NOMO-1 (cell line): Measurements from ENCODE around the gene CAB39.
A peak's percentile ranks its signal among the peaks of the same experiment; 100 is the strongest.

Source experiments
- DNase-seq, 2 experiments: peaks; one replicate each; lab custom pipeline; 2025; ENCODE audit not compliant: unreplicated experiment in 2 of 2; lab: John Stamatoyannopoulos, UW

The CAB39 gene

GRCh38 chr2:230748087-230748486 lies 35.4 kb downstream of the CAB39 start:
- DNase-seq: no peak

GRCh38 chr2:230749111-230749510 lies 36.5 kb downstream of the CAB39 start:
- DNase-seq: no peak

DNA sequence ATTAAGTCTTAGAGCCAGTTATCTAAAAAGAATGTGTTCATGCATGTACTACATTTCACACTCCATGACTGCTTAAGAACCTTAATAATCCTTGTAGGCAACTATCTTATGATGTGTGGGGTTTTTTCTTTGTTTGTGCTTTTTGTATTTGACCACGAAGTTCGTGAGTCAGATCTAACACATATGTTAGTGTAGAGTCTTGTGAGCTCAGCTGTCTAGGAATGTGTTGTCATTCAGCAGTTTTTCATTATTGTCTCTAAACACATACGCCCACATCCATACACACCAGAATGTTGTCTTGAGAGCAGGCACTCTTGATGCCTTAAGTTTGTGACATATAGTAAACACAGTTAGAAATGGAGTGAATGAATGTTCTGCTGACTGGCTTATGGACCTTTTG lies 38.4 kb downstream of the CAB39 start:
- DNase-seq: no peak

- DNase-seq: no peak
Measured at GRCh38 chr2:230754200-230754599, 41.6 kb downstream of the CAB39 start.

- no peak for DNase-seq
Measured at GRCh38 chr2:230757476-230757875, 44.8 kb downstream of the CAB39 start.

GRCh38 chr2:230758566-230759480 lies 46.2 kb downstream of the CAB39 start:
- DNase-seq: peak; percentile 59 to 77

DNA sequence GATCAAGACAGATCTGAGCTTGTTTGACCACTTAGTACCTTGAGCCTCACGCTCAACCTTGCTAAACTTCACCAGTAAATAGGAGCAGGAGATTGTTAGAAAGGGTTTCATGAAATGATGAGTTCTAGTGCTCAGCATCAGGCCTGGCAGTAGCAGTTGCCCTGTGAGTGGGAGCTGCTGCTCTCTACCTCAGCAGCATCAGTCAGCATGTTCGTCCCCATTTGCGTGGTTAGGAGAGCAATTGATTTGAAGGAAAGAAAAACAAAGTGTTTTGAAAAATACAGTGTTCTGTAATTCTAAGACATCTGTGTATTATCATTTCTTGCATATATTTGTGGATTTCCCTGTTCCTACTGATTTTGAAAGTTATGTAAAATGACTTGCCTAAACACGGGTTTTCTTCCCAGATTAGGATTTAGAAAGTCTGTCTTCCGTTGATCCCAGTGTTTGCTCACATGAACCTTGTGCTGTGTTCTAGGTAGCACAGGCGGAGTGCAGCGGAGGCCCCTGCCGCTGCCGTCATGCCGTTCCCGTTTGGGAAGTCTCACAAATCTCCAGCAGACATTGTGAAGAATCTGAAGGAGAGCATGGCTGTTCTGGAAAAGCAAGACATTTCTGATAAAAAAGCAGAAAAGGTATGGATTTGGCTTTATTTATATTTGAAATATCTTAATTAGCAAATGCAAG lies 47.0 kb downstream of the CAB39 start:
- DNase-seq: no peak

GRCh38 chr2:230761704-230762103 lies 49.1 kb downstream of the CAB39 start:
- no peak for DNase-seq

GRCh38 chr2:230762317-230762896 lies 49.8 kb downstream of the CAB39 start:
- no peak for DNase-seq

- no peak for DNase-seq
Measured at GRCh38 chr2:230764346-230764745, 51.7 kb downstream of the CAB39 start.

DNA sequence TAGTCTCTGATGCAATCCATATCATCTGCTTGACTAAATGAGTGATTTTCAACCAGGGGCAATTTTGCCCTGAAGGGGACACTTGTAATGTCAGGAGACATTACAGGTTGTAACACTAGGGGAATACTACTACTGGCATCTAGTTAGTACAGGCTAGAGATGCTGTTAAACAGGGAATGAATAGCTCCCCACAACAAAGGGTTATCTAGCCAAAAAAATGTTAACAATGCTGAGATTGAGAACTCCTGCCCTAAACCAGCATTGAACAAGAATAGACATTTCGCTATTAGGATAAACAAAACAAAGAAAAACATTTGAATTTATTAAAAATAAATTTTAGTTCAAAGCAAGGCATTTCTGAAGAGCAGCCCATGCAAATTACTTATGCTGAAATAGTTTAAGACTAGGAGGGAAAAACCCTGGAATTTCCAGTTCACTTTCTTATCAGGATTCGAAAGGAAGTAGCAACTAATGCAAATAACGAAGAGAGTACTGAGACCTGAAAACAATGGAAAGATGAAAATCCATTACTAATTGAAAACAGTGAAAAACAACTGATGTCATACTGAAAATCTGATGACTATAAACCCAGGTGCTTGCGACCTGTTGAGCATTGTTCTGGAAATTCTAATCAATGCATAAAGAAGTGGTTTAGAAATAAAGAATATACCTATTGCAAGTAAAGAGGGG lies 53.1 kb downstream of the CAB39 start:
- DNase-seq: no peak

GRCh38 chr2:230767862-230768388 lies 55.3 kb downstream of the CAB39 start:
- DNase-seq: no peak

- no peak for DNase-seq
Measured at GRCh38 chr2:230770804-230771203, 58.2 kb downstream of the CAB39 start.

DNA sequence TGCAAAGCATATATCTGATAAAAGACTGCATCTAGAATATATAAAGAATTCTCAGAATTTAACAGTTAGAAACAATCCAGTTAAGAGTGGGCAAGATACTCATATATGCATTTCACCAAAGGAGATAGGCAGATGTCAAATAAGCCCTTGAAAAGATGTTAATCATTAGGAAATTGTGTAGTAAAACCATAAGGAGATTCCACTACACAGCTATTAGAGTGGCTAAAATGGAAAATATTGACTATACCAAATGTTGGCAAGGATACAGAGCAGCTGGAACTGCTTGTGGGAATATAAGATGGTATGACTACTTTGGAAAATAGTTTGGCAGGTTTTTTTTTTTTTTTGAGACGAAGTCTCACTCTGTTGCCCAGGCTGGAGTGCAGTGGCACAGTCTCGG lies 59.5 kb downstream of the CAB39 start:
- DNase-seq: no peak

DNA sequence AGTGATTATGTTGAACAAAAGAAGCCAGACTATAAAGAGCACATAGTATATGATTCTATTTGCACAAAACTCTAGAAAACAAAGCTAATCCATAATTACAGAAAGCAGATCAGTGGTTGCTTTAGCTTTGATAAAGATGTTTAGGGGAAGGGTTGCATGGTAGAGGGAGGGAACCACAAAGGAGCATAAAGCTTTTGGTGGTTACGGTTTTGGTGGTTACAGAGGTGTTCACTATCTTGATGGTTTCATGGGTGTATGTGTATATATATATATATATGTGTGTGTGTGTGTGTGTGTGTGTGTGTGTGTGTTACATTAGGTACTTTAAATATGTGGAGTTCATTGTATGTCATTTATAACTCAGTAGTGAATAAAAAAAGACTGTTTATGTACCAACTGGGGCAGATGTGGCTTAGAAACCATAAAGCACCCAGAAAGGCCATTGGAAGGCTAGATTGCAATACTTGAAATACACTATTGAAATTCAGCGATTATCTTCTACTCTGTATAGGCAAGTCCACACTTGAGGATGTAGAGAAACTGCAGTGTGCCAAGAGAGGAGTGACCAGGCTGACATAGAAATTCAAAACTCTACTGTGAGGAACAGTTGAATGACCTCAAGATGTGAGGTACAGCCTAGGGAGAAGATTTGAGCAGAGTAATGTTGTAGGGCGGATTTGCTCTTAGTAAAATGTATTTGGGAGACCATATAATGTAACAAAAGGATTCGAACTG lies 60.6 kb downstream of the CAB39 start:
- DNase-seq: no peak

DNA sequence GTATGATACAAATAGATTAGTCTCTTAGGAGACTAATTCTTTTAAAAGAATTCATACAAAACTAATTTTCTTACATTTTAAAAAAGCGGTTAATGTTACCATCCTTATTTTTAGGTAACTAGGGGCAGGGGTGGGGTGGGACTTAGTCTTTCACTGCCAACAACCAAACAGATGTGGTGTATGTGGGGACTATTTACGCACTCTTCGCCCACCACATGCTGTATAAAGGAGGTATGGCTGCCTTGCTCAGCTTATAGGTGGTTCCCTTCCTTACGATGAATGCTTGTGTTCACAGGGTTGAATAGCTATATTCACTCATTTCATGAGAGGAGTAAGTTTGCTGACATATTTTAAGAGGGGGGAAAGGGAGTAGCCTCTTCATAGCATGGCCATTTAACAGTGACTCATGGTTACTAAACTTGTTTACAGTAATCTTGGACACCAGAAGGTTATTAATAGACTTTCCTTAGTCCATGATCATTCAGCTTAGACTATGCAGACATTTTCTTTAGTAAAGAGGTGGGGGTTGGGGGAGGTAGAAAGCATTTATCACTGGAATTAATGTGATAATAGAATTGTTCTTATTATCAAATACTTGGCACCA lies 61.8 kb downstream of the CAB39 start:
- no peak for DNase-seq

DNA sequence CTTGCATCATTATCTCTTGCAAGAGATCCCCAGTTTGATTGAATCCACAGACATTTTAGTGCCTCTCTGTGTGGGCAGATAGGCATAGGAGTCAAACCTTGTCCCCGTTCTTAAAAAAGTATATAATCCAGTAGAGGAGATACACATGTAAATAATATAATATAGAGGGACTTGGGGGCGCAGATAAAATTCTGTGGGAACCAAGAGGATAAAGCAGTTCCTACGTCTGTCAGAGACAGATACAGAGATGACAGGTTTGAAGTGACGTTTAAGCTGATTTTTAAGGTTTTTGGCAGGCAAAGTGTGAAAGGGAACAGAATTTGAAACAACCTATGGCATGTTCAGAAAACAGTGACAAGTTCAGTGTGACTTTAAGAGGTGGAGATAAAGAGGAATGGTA lies 63.1 kb downstream of the CAB39 start:
- DNase-seq: no peak

DNA sequence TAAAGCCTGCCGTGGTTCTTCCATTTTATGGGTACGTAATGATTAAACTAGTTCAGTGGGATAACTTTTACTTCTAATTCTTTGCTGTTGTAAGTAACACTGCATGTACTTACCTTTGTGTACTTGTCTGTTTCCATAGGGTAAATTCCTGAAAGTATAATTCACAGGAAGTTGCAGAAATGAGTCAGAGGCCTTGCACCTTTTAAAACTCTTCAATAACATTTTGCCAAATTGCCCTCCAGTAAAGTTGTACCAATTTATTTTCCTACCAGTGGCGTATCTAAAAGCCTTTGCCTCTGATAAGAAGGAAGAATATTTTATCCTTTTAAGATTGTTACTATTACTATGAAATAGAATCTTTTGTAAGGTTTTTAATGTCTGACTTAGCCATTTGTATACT lies 65.1 kb downstream of the CAB39 start:
- no peak for DNase-seq

DNA sequence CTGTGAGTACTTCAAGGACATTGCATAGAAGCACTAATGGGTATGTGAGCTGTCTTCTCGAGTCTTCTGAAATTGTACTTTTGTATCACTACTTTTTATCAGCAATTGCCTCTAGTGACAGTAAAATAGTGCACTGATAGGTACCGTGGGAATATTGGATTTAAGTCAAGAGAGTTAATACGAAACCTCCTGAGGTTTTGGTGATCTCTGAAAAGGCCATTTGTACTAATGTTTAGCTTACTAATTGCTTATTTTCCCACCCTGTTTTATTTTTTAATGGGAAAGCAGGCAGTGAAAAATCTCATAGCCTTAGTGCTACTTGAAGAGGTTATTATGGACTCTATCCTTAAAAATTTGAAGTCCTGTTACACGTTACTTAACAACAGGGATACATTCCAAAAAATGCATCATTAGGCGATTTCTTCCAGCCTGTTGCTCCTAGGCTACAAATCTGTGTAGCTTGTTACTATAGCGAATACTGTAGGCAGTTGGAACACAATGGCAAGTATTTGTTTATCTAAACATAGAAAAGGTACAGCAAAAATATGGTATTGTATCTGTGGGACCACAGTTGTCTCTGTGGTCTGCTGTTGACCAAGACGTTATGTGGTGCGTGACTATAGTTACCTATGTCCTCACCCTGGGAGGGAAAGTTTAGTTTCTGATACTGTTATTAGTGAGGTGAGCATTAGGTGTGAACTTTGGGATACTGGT lies 65.9 kb downstream of the CAB39 start:
- no peak for DNase-seq
